HepG2 (cell line): ENCODE data around the gene RMI2. TPM values are rescaled to one million over a fixed set of nuclear protein-coding genes. Genes with fewer than 3 reads are reported as not detected.

Experiments
- ATAC-seq: fragments of 200-7000 bp; cut with Tn5 transposase; 3 replicates; pipeline ENCODE4 v1.9.1; 2020; ENCODE audit warnings: mild to moderate bottlenecking, moderate library complexity
- BruUV-seq: library from RNA; stranded (reverse); fragments of 400-500 nt; replicated peaks from 2 replicates; lab custom pipeline; 2021; lab: Mats Ljungman, UMichigan
- CTCF ChIA-PET: fragments of 300-600 bp; formaldehyde crosslinking; extraction: SDS; loops from one replicate; lab custom pipeline; 2021; ENCODE audit warnings: low total read pairs, inconsistent platforms, low intra/inter-chr PET ratio; lab: Yijun Ruan, JAX
- POLR2A ChIA-PET: fragments of 350-600 bp; sonication (Branson Sonifier 250); formaldehyde crosslinking; loops from one replicate; lab custom pipeline; 2020; ENCODE audit warnings: antibody characterized with exemption, inconsistent platforms; lab: Yijun Ruan, JAX
- DNase-seq: peaks from one replicate; pipeline ENCODE4 v3.0.0-alpha.2; 2015; ENCODE audit warnings: low spot score
- FAIRE-seq: peaks from 3 replicates; lab custom pipeline; 2011; peaks lifted over from hg19 to GRCh38; lab: Jason Lieb, UNC
- H2AFZ ChIP-seq: one replicate; pipeline ENCODE4 v1.6.1; 2011; ENCODE audit warnings: low read length, inconsistent platforms
- H3K27ac ChIP-seq: fragments of 300-600 bp; 3 replicates; pipeline ENCODE4 v1.8.0; 2011; ENCODE audit warnings: mixed run types, mild to moderate bottlenecking, mixed read lengths, low read length, inconsistent platforms; ENCODE audit not compliant: insufficient read depth; ENCODE audit errors: extremely low read length
- H3K27me3 ChIP-seq, 2 experiments: fragments of 200-600 bp in 1 of 2; 2 replicates in 1 of 2; 3 replicates in 1 of 2; pipeline versions ENCODE4 v1.6.0 to v1.8.0; 2011; ENCODE audit warnings: low read length in 2 of 2, mild to moderate bottlenecking in 2 of 2, moderate library complexity in 2 of 2, inconsistent platforms in 1 of 2; ENCODE audit not compliant: insufficient read depth in 2 of 2, control insufficient read depth in 1 of 2
- H3K36me3 ChIP-seq, 2 experiments: fragments of 200-600 bp in 1 of 2; replicated peaks in 1 of 2; 2 replicates in 1 of 2; 3 replicates in 1 of 2; pipeline versions ENCODE4 v1.5.1 to v1.8.0; 2011; ENCODE audit warnings: low read length in 2 of 2, inconsistent platforms in 1 of 2; ENCODE audit not compliant: insufficient read depth in 2 of 2, control insufficient read depth in 1 of 2
- H3K4me1 ChIP-seq: 2 replicates; pipeline ENCODE4 v1.5.1; 2012; ENCODE audit warnings: low read length, inconsistent platforms; ENCODE audit not compliant: insufficient read depth
- H3K4me2 ChIP-seq: 2 replicates; pipeline ENCODE4 v1.6.0; 2011; ENCODE audit warnings: low read depth, low read length, inconsistent platforms
- H3K4me3 ChIP-seq, 3 experiments: fragments of 200-600 bp in 1 of 3; sonication (generic), shearing (Covaris generic) in 1 of 3; replicated peaks in 1 of 3; 2 replicates each; pipeline ENCODE4 v1.5.1; 2011 to 2016; ENCODE audit warnings: low read length in 3 of 3, inconsistent platforms in 2 of 3, low read depth in 2 of 3, mild to moderate bottlenecking in 2 of 3, control low read depth in 1 of 3, mixed read lengths in 1 of 3; ENCODE audit not compliant: insufficient read depth in 1 of 3
- H3K79me2 ChIP-seq: one replicate; pipeline ENCODE4 v1.6.1; 2011; ENCODE audit warnings: low read length, inconsistent platforms; ENCODE audit not compliant: insufficient read depth
- H3K9ac ChIP-seq: 2 replicates; pipeline ENCODE4 v1.6.0; 2011; ENCODE audit warnings: mild to moderate bottlenecking, low read depth, low read length, inconsistent platforms; ENCODE audit not compliant: insufficient read depth
- H3K9me3 ChIP-seq: 2 replicates; pipeline ENCODE4 v1.5.1; 2012; ENCODE audit warnings: mild to moderate bottlenecking, low read length
- H4K20me1 ChIP-seq: 2 replicates; pipeline ENCODE4 v1.6.0; 2011; ENCODE audit warnings: inconsistent platforms, mild to moderate bottlenecking, low read length, moderate library complexity; ENCODE audit not compliant: insufficient read depth
- ATF1 ChIP-seq: IDR thresholded peaks from 2 replicates; pipeline ENCODE4 v1.6.1; 2016; ENCODE audit warnings: mild to moderate bottlenecking, control low read depth
- HNRNPLL ChIP-seq: fragments of 200-400 bp; formaldehyde crosslinking; IDR thresholded peaks from 2 replicates; pipeline ENCODE4 v1.6.1; 2017; ENCODE audit warnings: mild to moderate bottlenecking, low read depth, low read length; ENCODE audit not compliant: poor library complexity, severe bottlenecking
- HOXA9 ChIP-seq: sonication (generic); formaldehyde crosslinking; IDR thresholded peaks from 2 replicates; pipeline ENCODE4 v1.8.1; 2022; ENCODE audit warnings: missing genetic modification reagents, mild to moderate bottlenecking, moderate library complexity, borderline replicate concordance
- MIER3 ChIP-seq: IDR thresholded peaks from 2 replicates; pipeline ENCODE4 v1.6.1; 2016; ENCODE audit warnings: missing compliant biosample characterization, borderline replicate concordance
- POLR2G ChIP-seq: fragments of 200-400 bp; formaldehyde crosslinking; IDR thresholded peaks from 2 replicates; pipeline ENCODE4 v1.6.1; 2018; ENCODE audit warnings: mild to moderate bottlenecking, low read depth, low read length, moderate library complexity
- TCF12 ChIP-seq, 2 experiments: fragments of 450-650 bp in 1 of 2; sonication (generic) in 1 of 2; formaldehyde crosslinking in 1 of 2; IDR thresholded peaks; 2 replicates each; pipeline versions ENCODE4 v1.6.1 to v1.8.0; 2017 to 2022; ENCODE audit warnings: antibody characterized with exemption in 1 of 2, mild to moderate bottlenecking in 1 of 2, missing genetic modification reagents in 1 of 2, moderate library complexity in 1 of 2
- THAP7 ChIP-seq: sonication (generic); formaldehyde crosslinking; IDR thresholded peaks from 2 replicates; pipeline ENCODE4 v1.8.1; 2023; ENCODE audit warnings: mild to moderate bottlenecking, missing genetic modification reagents
- ZNF782 ChIP-seq: sonication (generic); formaldehyde crosslinking; IDR thresholded peaks from 2 replicates; pipeline ENCODE4 v1.4.0; 2020; ENCODE audit warnings: missing genetic modification reagents, mild to moderate bottlenecking, borderline replicate concordance
- WGBS: methylation state at CpG from one replicate; pipeline ENCODE4 v1.1.6; 2017; ENCODE audit warnings: low lambda C conversion rate; 5-methylcytosine and 5-hydroxymethylcytosine counted together
- in situ Hi-C: cut with HindIII; loops from 2 replicates; pipeline ENCODE4 v1.10.0; 2017; ENCODE audit warnings: low pct_unique_long_range_greater_than_20kb; ENCODE audit not compliant: extremely low pct_ligation_motif_present
- intact Hi-C: fragments of 100-400 bp; cut with micrococcal nuclease; formaldehyde crosslinking; loops from one replicate; pipeline ENCODE4 v1.10.0; 2022; ENCODE audit not compliant: unreplicated experiment
- polyA plus RNA-seq, 8 experiments: library from polyadenylated mRNA; depleted of rRNA in 3 of 8; stranded (reverse) in 7 of 8; unstranded in 1 of 8; fragments of >200 nt; fragmentation: Illumina TruSeq in 4 of 8; extraction: Trizol in 4 of 8; gene quantifications; 2 replicates each; pipeline versions ENCODE4 v1.2.1 to v1.2.3, GENCODE V29; 2011 to 2016; ENCODE audit warnings: low read depth in 4 of 8, missing spikeins in 1 of 8, mixed read lengths in 1 of 8; ENCODE audit not compliant: insufficient read depth in 1 of 8
- total RNA-seq, 5 experiments: library from RNA; depleted of rRNA; stranded (reverse); fragments of >200 nt; fragmentation: Illumina TruSeq; extraction: Trizol; gene quantifications; 2 replicates each; pipeline ENCODE4 v1.2.3, GENCODE V29; 2016; ENCODE audit warnings: low read depth in 1 of 5

RMI2 gene
- total and polyA plus RNA-seq, 2 of the 13 experiments (the other 11 are each of a cell fraction or from before 2014, with no cell fraction given), result 24.5 to 55.7 TPM

- Histone ChIP-seq H3K79me2 (peaks cover 15% of the 10 kb centered on the region), H3K4me2 (no peak overlapping the region), H2AFZ (no peak overlapping the region), H4K20me1 (no peaks in the 10 kb centered on the region), H3K27me3 (no peaks in the 10 kb centered on the region), H3K4me1 (peaks cover 56% of the 10 kb centered on the region), H3K9ac (no peak overlapping the region), H3K4me3 (no peak overlapping the region), H3K36me3 (no peaks in the 10 kb centered on the region; a peak in 1 of 5 replicates), H3K9me3 (no peaks in the 10 kb centered on the region), H3K27ac (no peak overlapping the region)
- intact Hi-C loops, result no loop called here
- ATAC-seq (no peak), FAIRE-seq (no peak), DNase-seq (no peak)
- no peak for TF ChIP-seq ATF1 (CRISPR knock-in tag)
- TF ChIP-seq THAP7 (CRISPR knock-in tag), result no peak
- no peak for TF ChIP-seq MIER3 (CRISPR knock-in tag)
- TF ChIP-seq HNRNPLL, result no peak
- 0 out of 2 replicates have a peak, but pooled peaks have one; percentile 32 for TF ChIP-seq HOXA9 (CRISPR knock-in tag)
- ChIA-PET POLR2A (interaction anchor here (1.7 to 3.4 kb wide), 3 partner anchors 10 to 97 kb away, joined by 6 to 19 read pairs (median 8); partner anchors contain the start of gene SOCS1), CTCF (no interaction called here)
- 58% methylated on average over 4 of the region's 4 CpGs for WGBS
- in situ Hi-C loops, result no loop called here
- BruUV-seq, result no TSS peak
Observed at GRCh38 chr16:11353158-11353557, 7.9 kb downstream of the RMI2 start.

- Histone ChIP-seq H3K9ac (no peak overlapping the region), H3K79me2 (peaks cover 9% of the 10 kb centered on the region), H3K9me3 (no peaks in the 10 kb centered on the region), H3K4me2 (no peak overlapping the region), H4K20me1 (no peaks in the 10 kb centered on the region), H3K27me3 (no peaks in the 10 kb centered on the region), H2AFZ (no peak overlapping the region), H3K4me3 (no peak overlapping the region), H3K36me3 (no peaks in the 10 kb centered on the region; a peak in 1 of 5 replicates), H3K4me1 (peaks cover 50% of the 10 kb centered on the region), H3K27ac (no peak overlapping the region)
- CTCF ChIA-PET, result interaction anchor here (3.8 kb wide), 1 partner anchor 99 kb away, joined by 38 read pairs; the partner anchor contains the start of gene SOCS1
- ATAC-seq, result no peak
- 98% methylated on average over 5 of the region's 5 CpGs for WGBS
- no TSS peak for BruUV-seq
- no peak for FAIRE-seq
- POLR2A ChIA-PET, result interaction anchor here (1.2 to 2.1 kb wide), 2 partner anchors 9 to 98 kb away, joined by 4 to 8 read pairs; partner anchors contain the start of gene SOCS1
- DNase-seq, result no peak
- in situ Hi-C loops, result no loop called here
- no peak for TF ChIP-seq TCF12 (IDR thresholded peaks at IDR 0.05)
- TF ChIP-seq TCF12 (CRISPR knock-in tag; IDR thresholded peaks at IDR 0.05), result no peak
- no peak for TF ChIP-seq POLR2G
- no peak for TF ChIP-seq ZNF782 (CRISPR knock-in tag)
- intact Hi-C loops, result no loop called here
Observed at GRCh38 chr16:11354407-11354732, 9.1 kb downstream of the RMI2 start.
